OCI-LY3 (cell line): ENCODE data around the gene HIVEP3.

Source experiments
- EZH2phosphoT487 ChIP-seq: fragments of 200-600 bp; shearing (Covaris generic); IDR thresholded peaks from 2 replicates; pipeline ENCODE4 v1.6.1; 2018; ENCODE audit warnings: antibody characterized with exemption, mixed run types, low read depth
- TF ChIP-seq, protein P1 (sequence below): fragments of 200-600, 300-600 bp; sonication (generic); IDR thresholded peaks from 2 replicates; pipeline ENCODE4 v1.5.1; 2014; ENCODE audit warnings: antibody characterized with exemption, low read length, low read depth

DNA sequence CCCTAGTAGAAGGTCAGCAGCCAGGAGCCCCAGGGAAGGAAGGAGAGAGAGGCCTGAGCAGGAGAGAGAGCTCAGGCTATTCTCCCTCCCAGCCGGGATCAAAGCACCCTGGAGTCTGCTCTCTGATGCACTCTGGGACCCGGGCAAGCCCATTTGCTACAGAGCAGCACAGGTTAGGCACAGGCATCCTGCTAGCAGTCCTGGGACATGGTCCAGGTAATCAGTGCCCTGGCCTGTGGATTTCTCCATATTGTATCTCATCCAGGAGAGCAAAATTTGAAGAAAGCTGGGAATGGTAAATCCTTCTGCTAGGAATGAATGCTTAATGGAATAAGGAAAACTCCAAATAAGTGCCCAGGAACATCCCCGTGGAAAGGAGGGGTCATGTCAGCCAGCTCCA is 130.3 kb downstream of the HIVEP3 start:
- TF ChIP-seq, protein P1, sequence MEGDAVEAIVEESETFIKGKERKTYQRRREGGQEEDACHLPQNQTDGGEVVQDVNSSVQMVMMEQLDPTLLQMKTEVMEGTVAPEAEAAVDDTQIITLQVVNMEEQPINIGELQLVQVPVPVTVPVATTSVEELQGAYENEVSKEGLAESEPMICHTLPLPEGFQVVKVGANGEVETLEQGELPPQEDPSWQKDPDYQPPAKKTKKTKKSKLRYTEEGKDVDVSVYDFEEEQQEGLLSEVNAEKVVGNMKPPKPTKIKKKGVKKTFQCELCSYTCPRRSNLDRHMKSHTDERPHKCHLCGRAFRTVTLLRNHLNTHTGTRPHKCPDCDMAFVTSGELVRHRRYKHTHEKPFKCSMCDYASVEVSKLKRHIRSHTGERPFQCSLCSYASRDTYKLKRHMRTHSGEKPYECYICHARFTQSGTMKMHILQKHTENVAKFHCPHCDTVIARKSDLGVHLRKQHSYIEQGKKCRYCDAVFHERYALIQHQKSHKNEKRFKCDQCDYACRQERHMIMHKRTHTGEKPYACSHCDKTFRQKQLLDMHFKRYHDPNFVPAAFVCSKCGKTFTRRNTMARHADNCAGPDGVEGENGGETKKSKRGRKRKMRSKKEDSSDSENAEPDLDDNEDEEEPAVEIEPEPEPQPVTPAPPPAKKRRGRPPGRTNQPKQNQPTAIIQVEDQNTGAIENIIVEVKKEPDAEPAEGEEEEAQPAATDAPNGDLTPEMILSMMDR, result no peak
- no peak for TF ChIP-seq EZH2phosphoT487
